ENCODE measurements around the gene AK8.

DNA sequence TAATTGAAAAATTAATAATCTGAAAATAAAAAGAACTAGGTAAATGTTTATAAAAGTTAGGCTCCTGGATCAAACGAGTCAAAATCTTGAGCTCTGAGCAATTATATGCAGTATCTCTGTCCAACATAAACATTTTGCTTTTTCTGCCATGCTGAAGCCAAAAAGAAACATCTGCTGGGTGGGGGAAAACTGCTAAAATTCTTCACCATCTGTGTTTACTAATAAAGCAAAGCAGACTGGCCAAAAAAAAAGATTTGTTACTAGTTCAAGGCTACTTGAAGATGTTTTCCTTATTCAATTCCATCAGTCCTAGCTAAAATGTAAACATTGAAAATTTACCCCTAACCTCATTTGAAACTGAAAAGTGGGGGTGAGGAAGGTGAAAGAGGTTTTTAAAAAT, 178.1 kb downstream of the AK8 start:
- TF ChIP-seq, protein P1, sequence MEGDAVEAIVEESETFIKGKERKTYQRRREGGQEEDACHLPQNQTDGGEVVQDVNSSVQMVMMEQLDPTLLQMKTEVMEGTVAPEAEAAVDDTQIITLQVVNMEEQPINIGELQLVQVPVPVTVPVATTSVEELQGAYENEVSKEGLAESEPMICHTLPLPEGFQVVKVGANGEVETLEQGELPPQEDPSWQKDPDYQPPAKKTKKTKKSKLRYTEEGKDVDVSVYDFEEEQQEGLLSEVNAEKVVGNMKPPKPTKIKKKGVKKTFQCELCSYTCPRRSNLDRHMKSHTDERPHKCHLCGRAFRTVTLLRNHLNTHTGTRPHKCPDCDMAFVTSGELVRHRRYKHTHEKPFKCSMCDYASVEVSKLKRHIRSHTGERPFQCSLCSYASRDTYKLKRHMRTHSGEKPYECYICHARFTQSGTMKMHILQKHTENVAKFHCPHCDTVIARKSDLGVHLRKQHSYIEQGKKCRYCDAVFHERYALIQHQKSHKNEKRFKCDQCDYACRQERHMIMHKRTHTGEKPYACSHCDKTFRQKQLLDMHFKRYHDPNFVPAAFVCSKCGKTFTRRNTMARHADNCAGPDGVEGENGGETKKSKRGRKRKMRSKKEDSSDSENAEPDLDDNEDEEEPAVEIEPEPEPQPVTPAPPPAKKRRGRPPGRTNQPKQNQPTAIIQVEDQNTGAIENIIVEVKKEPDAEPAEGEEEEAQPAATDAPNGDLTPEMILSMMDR (conservative IDR thresholded peaks at IDR 0.05; ENCODE audit: low read length), result no peak
- TF ChIP-seq EZH2phosphoT487 (IDR thresholded peaks at IDR 0.05; ENCODE audit: borderline replicate concordance, low read depth, low read length), result no peak

Measured in OCI-LY7 (cell line).